ENCODE data around the gene SPNS1. TPM values are rescaled to one million over a fixed set of nuclear protein-coding genes. Genes with fewer than 3 reads are reported as not detected.
"Not testable (repeated sequence)": the region's sequence is repeated elsewhere in the genome, so short reads cannot be mapped to it uniquely, and the experiment has no call there.

Gene SPNS1
- total and polyA plus RNA-seq, 11 donors, result 13.4 to 43.2 (median 19.1) TPM

GRCh38 chr16:28967156-28967555 is 7.4 kb upstream of the SPNS1 start:
- Histone ChIP-seq H3K4me1 (no peaks in the 10 kb centered on the region), H3K4me3 (no peak overlapping the region), H3K36me3 (peaks cover 0 to 41% (median 28%) of the 10 kb centered on the region in 9 donors), H3K27me3 (no peaks in the 10 kb centered on the region), H3K9me3 (no peaks in the 10 kb centered on the region), H3K27ac (no peak overlapping the region)
- 88 to 94% (median 90%) methylated on average over 4 of the region's 4 CpGs for WGBS, 4 donors
- no peak for DNase-seq
- intact Hi-C loops (cut with DNase I), result no loop called here
- ATAC-seq, result no peak
- TF ChIP-seq POLR2A (IDR thresholded peaks at IDR 0.05), result no peak
- TF ChIP-seq CTCF (IDR thresholded peaks at IDR 0.05), result no peak

DNA sequence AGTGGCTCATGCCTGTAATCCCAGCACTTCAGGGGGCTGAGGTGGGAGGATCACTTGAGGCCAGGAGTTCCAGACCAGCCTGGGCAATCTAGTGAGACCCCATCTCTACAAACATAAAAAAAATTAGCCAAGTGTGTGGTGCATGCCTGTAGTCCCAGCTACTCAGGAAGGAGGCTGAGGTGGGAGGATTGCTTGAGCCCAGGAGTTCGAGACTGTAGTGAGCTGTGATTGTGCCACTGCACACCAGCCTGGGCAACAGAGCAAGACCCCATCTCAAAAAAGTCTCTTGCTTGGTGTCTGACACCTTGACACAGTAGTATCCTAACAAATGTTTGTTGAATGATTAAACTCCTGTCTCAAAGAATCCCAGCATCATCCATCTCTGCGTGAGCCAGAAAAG is 4.9 kb upstream of the SPNS1 start:
- H3K27ac ChIP-seq, H3K4me1 ChIP-seq, ATAC-seq, H3K27me3 ChIP-seq, H3K4me3 ChIP-seq, DNase-seq, H3K9me3 ChIP-seq: not testable (repeated sequence)
- intact Hi-C loops (cut with DNase I), result loop anchor here in 2 of 10 donors (2.0 kb wide), 1 partner anchor 15 kb away; no protein-coding TSS in a partner anchor
- WGBS, 4 donors, result 90 to 96% (median 92%) methylated on average over 2 of the region's 2 CpGs
- H3K36me3 ChIP-seq, result peaks cover 0 to 15% (median 2%) of the 10 kb centered on the region in 9 donors

- peak overlapping the region; percentile 67 to 98 (median 88) for H3K4me3 ChIP-seq
- DNase-seq (peak in 4 of 5 donors; percentile 41 to 59 (median 55)), ATAC-seq (peak; percentile 33 to 65 (median 51))
- H3K27me3 ChIP-seq, result no peaks in the 10 kb centered on the region
- H3K27ac ChIP-seq, result peak overlapping the region in 11 of 12 donors; percentile 75 to 91 (median 81)
- intact Hi-C loops (cut with DNase I), result loop anchor here in 1 of 10 donors (1.0 kb wide), 1 partner anchor 128 kb away; the partner anchor contains the start of gene TUFM
- peaks cover 0 to 24% (median 13%) of the 10 kb centered on the region in 12 donors for H3K4me1 ChIP-seq
- TF ChIP-seq CTCF (IDR thresholded peaks at IDR 0.05) (peak; percentile 34 to 75 (median 54)), POLR2A (IDR thresholded peaks at IDR 0.05) (no peak)
- WGBS, 4 donors, result 0 to 2% (median 1%) methylated on average over 17 of the region's 17 CpGs
- H3K36me3 ChIP-seq, result peaks cover 0 to 25% (median 14%) of the 10 kb centered on the region in 9 donors
- no peaks in the 10 kb centered on the region for H3K9me3 ChIP-seq
These were observed 556 bp upstream of the SPNS1 start for GRCh38 chr16:28974007-28974436.

DNA sequence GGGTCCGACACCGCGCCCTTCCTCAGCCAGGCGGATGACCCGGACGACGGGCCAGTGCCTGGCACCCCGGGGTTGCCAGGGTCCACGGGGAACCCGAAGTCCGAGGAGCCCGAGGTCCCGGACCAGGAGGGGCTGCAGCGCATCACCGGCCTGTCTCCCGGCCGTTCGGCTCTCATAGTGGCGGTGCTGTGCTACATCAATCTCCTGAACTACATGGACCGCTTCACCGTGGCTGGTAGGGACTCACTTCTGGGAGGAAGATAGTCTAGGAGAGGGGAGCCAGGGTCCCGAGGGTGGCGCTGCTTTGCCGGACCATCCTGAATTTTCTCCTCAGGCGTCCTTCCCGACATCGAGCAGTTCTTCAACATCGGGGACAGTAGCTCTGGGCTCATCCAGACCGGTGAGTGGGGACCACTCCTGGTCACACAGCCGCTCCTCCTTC is 601 bp downstream of the SPNS1 start:
- intact Hi-C loops (cut with DNase I), result no loop called here
- Histone ChIP-seq H3K27ac (peak overlapping the region in 9 of 12 donors; percentile 24 to 91 (median 80)), H3K4me1 (peaks cover 0 to 24% (median 13%) of the 10 kb centered on the region in 12 donors), H3K9me3 (no peaks in the 10 kb centered on the region), H3K36me3 (peaks cover 0 to 37% (median 22%) of the 10 kb centered on the region in 9 donors), H3K4me3 (peak overlapping the region; percentile 67 to 98 (median 88)), H3K27me3 (no peaks in the 10 kb centered on the region)
- 7 to 12% (median 9%) methylated on average over 12 to 30 of the region's 30 CpGs for WGBS, 4 donors
- DNase-seq (peak in 1 of 5 donors; percentile 31), ATAC-seq (peak in 1 of 4 donors; percentile 26)
- no peak for TF ChIP-seq CTCF (IDR thresholded peaks at IDR 0.05)
- no peak for TF ChIP-seq POLR2A (IDR thresholded peaks at IDR 0.05)

Measured in heart left ventricle (tissue), 16 donors.